GM23248 (cell line): Measurements from ENCODE around the gene TAGLN2.

Experiments
- EZH2 ChIP-seq: fragments of 200-600 bp; sonication (generic); IDR thresholded peaks from 2 replicates; pipeline ENCODE4 v1.6.1; 2018; ENCODE audit warnings: antibody characterized with exemption, mild to moderate bottlenecking; ENCODE audit not compliant: insufficient read depth, poor library complexity, severe bottlenecking
- EZH2phosphoT487 ChIP-seq: fragments of 200-600 bp; sonication (generic); IDR thresholded peaks from 2 replicates; pipeline ENCODE4 v1.6.1; 2018; ENCODE audit warnings: antibody characterized with exemption, moderate library complexity, mild to moderate bottlenecking, low read depth; ENCODE audit not compliant: insufficient read depth

DNA sequence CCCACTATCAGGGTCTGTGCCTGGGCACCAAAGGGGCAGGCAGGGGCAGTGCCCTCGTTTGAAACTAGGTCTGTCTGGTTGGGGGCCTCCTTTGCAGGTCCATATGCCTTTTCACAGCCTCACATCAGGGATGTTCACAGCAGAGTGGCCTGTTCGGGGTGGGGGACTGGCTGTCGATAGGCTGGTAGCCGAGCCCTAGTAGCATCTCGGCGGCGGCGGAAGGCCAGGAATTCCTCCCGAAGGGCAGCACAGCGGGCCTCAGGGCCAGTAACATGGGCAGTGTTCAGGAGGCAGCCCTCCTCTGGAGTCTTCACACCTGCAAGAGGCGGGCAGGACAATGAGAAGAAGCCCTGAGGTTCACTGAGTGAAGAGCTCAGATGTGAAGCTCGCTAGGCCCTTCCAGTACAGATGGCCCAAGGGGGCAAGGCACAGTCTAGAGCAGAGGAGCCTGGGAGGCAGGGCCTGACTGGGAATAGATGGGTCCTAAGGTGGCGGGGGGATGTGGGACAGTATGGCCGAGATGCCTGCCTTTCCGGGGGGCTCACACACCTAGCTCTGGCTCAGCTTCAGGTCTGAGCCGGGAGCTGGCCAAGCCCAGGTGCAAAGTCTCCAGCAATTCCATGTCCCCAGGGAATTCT lies 2.0 kb upstream of the TAGLN2 start:
- TF ChIP-seq EZH2 (no peak), EZH2phosphoT487 (no peak)
